ENCODE data around the gene NOP14.

DNA sequence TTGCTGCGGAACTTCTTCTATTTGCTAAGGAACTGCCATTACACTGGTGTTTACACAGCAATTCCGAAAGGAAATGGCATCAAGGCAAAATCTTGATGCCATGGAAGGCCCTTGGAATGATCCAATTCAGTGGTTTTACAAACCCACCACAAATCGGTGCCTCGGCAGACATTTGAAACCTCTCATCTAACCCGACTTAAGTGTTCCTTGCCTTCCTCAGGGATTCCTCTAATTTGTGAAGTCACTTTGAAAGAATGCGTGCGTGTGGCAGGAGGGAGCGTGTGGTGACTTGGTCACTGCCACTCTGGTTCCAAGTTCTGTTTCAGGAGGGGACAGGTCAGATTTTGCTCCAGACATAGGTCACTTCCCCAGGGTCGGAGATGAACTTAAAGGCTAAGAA is 4.8 kb downstream of the NOP14 start:
- TF ChIP-seq POLR2A (IDR thresholded peaks at IDR 0.05), result no peak
- TF ChIP-seq, protein P1, sequence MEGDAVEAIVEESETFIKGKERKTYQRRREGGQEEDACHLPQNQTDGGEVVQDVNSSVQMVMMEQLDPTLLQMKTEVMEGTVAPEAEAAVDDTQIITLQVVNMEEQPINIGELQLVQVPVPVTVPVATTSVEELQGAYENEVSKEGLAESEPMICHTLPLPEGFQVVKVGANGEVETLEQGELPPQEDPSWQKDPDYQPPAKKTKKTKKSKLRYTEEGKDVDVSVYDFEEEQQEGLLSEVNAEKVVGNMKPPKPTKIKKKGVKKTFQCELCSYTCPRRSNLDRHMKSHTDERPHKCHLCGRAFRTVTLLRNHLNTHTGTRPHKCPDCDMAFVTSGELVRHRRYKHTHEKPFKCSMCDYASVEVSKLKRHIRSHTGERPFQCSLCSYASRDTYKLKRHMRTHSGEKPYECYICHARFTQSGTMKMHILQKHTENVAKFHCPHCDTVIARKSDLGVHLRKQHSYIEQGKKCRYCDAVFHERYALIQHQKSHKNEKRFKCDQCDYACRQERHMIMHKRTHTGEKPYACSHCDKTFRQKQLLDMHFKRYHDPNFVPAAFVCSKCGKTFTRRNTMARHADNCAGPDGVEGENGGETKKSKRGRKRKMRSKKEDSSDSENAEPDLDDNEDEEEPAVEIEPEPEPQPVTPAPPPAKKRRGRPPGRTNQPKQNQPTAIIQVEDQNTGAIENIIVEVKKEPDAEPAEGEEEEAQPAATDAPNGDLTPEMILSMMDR (IDR thresholded peaks at IDR 0.05), result no peak

Measured in tibial nerve (tissue), 3 donors.